HG03108 (cell line): ENCODE measurements around the gene RADIL.

Experiments used
- ATAC-seq: cut with Tn5 transposase; IDR thresholded peaks from one replicate; pipeline ENCODE4 v1.9.1; 2021; ENCODE audit warnings: moderate library complexity; ENCODE audit not compliant: unreplicated experiment

RADIL gene

DNA sequence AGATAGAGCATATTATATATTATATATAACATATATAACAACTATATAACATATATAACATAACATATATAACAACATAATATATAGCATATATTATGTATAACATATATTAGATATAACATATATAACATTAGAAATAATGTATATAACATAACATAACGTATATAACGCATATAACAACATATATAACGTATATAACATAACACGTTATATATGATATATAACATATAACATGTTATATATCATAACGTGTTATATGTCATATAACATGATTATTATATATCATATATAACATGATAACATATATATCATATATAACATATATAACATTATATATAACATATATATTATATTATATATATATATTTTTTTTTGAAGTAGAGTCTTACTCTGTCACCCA is 104.4 kb downstream of the RADIL start:
- ATAC-seq, result no peak

DNA sequence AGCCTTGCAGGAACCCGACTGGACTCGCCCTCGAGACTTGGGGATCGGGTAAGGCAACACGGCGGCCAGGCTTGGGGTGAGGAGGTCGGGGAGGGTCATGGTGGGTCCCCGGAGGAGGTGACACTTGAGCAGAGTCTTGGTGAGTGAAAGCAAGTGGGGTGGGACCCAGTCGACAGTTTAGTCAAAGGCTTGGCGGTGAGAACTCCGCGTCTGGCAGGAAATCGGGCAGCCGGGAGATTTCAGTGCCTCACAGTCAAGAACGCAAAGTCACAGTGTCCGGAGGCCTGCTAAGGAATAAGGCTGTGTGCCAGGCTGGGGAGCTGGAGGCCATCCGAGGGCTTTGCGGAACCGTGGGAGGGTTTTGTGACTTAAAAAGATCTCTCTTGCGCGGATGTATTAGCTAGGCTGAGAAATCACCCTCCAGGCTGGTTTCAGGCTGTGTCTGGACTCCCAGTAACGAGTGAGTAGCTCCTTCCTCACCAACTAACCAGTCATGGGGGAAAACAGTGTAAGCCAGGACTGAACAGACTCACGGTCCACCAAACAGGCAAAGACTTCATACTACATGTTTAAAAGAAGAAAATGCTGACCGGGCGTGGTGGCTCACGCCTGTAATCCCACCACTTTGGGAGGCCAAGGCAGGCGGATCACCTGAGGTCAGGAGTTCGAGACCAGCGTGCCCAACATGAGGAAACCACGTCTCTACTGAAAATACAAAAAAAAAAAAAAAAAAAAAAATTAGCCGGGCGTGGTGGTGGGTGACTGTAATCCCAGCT is 107.5 kb downstream of the RADIL start:
- peak; percentile 11 for ATAC-seq

DNA sequence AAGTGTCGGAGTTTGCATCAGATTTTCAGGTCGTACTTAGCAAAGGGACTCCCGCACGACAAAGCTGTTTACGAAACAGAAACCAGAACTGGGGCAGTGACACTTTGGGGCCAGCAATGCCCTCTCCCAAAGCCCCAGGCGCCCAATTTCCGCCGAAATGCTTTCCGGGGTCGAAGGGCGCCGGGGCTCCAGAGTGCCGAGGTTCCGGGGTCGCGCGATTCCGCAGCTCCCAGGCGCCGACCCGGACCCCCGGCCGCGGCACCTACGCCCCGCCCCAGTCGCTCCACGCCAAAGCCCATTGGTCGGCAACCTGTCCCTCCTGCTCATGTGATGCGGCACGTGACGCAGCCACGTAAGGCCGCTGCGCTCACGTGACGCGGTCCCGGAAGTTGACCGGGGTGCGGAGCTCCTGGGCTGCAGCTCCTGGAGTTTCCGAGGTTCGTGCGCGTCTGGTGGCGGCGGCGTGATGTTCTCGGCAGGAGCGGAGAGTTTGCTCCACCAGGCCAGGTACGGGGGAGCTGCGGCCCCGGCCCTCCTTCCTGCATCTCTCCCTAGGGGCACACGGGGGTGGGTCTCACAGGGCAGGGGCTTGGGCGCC is 108.2 kb downstream of the RADIL start, which contains the start of gene AP5Z1:
Gene AP5Z1 (plus strand): TSS at position 374 of the 598 bp plus-strand sequence. CDS start 93 bp downstream, at position 467.
- ATAC-seq, result peak; percentile 91

DNA sequence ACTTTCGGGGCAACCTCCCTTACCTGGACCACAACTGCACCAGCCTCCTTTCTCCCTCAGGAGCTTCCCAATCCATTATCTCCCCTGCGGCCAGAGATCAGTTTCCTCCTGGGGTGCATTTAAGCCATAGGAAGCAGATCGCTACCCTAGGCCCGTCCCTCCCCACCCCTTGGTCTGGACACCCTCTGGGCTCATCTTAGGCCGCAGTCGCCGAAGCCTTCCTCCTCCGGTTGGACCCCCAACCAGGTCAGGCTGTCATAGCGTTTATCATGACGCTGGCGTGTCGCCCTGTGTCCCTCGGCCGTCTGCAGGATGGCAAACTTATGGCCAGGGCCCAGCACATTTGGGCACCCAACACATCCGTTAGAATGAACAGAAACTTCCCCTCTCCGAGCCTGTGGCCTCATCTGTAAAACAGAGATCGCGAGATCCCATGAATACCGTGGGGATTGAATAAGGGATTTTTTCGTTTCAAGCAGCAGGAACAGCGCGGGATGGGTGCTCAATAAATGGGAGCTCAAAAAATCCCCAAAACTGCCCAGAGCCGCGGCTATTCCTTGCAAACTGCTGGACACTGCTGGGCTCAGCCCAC is 108.8 kb downstream of the RADIL start:
- ATAC-seq, result peak; percentile 31

DNA sequence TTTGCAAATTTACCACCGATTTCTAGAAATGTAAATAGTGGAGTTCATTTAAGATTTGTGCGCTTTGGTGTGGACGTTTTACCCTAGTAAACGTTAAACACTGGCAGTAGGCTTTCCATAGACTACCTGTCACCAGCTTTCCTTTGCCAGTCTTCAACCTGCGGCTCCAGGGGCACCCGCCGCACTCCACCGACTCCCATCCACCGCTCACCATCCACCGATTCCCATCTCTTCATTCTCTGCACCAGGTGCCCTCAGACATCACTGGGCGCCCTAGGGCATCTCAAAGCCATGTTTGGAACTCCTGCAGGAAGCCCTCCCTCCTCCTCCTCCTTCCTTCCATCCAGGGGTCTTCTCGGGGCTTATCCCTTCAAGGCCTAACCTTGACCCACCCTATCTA is 109.5 kb downstream of the RADIL start:
- no peak for ATAC-seq

DNA sequence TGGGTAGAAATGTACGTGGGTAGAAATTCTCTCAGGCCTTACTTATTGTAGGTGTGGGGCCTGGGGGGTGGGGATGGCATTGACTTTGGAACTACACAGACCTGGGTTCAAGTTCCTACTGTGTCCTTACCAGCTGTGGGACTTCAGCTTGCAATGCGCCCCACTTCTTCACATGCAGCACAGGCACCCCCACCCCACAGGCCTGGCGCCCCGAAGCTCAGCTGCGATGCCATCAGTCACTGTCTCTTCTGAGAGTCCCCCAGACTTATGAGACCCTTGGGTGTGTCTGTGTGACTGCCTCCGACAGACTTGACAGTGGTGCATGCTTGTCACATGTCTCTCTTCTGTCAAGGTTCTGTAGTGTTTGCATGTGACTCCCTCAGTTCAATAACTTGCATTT is 111.2 kb downstream of the RADIL start:
- ATAC-seq, result no peak

DNA sequence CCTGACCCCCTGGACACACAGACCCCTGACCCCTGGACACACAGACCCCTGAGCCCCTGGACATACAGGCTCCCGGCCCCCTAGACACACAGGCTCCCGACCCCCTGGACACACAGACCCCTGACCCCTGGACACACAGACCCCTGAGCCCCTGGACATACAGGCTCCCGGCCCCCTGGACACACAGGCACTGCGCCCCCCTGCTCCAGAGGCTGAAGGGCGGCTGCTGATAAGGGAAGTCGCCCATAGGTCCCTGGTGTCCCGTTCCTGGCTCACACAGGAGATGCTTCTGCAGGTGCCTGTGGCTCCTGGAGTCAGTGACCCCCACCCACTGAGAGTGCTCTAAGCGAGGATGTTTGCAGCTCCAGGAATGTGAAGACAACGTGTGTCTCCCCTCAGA is 111.8 kb downstream of the RADIL start:
- no peak for ATAC-seq

DNA sequence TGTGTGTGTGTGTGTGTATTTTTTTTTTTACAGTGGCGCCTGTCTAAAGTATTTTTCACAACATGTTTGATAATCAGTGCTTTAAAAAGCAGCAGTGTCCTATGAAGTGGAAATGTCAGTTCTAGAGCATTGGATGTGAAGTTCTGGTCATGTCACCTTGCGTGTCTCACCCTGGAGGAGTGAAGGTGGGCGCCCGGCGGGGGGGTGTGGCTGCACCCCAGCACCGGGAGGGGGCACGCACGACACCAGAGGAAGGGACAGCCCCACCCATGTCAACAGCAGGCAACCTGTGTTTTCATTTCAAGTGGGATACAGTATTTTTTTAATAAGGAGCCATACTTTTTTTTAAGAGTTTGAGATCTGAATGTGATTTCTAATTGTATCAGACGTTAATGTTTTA is 112.6 kb downstream of the RADIL start:
- no peak for ATAC-seq

DNA sequence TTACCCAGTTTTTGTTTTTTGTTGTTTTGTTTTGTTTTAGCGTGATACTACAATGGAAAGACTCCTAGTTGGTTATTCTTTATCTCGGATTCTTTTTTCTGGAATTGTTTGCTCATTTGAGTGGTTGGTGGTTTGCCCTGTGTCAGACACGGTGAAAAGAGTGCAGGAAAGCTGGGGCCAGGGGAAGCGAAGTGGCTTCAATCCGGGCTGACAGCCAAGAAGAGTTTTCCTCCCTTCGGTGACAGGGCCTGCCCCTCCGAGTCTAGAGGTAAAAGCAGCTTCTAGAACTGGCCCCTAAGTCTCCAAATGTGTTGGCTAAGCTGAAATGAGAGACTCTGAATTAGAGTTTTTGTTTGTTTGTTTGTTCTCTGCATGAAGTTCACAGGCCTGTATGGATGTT is 113.8 kb downstream of the RADIL start:
- no peak for ATAC-seq

DNA sequence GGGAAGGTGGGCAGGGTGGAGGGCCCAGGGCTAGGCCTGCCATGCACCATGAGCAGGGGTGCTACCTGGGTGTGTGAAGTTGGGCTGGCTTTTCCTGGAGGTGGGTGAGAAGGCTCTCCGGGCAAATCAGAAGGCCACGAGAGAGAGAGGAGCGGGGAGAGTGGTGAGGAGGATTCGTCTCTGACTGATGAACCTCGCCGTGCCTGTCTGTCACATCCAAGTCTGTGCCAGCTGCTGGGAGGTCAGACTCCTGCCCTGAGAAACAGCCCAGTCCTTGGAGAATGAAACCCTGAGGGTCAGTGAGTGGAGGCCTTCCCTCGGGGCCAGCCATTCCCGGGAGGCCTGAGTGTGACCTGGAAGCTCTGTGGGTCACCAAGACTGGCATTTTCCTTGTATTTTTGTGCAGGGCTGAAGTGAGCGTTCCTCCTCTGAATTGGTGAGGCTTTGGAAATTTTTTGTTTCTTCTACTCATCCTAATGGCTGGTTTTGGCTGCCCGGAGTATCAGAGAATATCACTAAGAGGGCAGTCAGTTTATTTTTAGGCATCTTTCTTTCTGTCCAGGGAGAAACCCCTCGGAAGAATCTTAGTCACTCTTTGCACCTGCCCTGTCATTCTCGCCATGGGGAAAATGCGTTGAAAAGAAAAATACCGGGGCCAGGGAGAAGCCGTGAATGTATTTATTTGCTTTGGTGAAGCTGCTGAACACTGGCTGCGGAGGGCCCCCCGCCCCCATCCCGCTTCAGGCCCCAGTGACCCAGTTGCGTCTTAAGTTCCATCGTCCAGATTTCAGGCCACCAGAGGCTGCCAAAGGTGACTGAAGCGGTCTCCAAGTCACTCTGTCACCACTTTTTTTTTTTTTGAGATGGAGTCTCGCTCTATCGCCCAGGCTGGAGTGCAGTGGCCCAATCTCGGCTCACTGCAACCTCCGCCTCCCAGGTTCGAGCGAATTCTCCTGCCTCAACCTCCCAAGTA is 114.6 kb downstream of the RADIL start:
- no peak for ATAC-seq

DNA sequence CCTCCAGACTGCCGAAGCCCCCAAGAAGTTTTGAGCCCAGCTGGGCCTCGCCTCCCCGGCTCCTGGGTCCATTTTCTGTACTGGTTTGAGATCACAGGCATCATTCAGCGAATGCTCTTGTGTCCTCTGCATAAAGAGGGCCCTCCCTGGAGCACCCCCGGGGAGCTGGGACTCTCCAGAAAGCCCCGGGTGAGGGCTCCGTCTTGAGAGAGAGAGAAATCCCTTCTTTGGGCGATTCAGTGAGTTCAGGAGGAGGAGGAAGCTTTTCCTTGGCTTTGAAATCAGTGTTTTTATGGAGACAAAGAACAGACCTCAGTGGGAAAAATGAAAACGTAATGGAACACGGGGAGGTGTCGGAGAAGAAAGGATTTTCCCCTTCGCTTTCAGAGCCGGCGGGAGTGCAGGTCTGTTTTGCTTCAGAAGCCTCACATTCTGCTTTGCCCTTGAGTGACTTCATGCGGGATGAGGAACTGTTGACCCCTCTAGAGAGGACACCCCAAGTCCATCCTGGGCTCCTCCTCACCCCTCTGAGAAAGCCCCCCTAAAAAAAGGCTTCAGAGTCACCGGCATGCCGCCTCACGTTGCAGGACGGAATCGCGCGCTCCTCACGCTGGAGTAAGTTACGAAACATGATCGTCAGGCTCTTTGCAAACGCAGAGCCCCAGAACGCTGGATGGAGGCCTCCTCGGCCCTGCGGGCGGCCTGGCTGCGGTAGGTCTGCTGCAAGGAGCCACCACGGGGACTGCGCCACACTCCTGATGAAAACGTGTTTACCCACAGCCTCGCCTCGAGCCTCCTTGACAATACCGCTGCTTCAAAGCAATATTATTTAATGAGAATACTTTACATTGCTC is 116.6 kb downstream of the RADIL start:
- ATAC-seq, result no peak

DNA sequence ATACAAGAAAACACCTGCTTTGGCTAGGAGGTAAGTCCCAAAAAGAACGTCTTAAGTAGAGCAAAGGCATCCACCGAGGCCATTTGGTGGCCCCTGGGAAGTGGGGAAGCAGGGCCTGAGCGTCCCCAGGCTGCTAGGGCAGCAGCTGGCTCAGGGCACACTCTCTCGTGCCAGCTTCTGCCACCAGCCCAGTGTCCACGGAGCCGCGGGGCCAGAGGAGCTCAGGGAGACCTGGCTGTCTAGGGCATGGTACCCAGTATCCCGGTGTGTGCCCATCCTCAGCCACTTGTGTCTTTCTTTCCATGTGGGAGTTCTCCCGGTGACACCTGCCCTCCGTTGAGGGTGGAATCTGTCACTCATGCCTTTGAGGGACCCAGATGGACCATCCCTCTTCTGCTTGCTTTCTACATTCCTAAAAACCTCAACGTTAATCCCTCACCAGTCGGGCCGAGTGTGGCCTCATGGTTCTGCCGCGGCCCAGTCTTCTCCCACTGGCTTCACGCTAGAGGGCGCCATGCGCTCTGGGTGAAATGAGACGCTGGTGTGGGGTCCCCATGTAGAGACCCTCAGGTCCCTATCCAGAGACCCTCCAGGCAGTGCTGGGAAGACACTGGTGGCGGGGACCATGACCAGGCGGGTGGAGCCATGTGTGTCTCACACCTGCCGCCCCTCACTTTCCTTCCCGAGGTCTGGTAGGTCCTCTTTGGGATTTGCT is 117.6 kb downstream of the RADIL start:
- ATAC-seq, result no peak

DNA sequence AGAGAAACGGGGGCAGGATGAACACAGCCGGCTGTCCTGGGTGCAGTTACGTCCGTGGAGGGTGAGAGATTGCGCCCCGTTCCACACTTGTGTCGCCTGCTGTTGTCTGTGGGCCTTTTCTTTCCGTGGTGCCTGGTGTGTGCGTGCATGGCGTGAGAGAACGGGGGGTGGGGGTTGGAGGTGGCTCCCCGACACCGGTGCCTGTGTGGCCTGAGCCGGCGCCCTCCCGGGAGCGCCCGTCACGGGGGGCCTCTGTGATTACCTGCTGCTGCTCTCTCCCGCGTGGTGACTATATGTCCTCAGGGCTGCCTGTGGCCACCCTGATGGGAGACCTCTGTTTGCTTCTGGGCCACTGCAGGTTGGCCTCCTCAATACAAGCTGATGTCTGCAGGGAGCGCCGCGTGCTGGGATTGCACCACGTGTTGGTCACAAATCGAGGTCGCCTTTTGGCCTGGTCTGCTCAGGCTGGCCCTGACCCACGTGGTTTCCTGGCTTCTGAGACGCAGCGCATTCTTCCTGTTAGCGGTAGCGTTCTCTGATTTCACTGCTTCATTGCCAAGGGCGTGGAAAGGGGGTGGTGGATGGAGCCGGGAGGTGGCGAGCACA is 119.0 kb downstream of the RADIL start:
- no peak for ATAC-seq

DNA sequence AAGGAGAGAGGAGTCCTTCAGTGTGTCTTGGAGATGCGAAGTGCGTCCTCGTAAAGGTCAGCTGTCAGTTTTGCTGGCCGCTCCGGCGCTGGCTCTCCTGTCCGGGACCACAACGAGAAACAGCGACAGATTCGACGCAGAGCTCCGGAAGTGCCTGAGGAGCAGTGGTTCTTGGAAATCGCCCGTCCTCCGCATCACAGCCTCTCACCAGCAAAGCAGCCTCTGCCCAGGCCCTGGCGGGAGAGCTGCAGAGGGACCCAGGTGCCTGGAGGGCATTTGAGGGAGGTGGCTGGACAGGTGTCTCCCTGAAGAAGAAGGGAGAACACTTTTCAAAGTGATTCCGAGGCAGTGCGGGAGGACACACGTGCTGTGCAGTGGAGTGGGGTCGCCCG is 119.7 kb downstream of the RADIL start:
- no peak for ATAC-seq

DNA sequence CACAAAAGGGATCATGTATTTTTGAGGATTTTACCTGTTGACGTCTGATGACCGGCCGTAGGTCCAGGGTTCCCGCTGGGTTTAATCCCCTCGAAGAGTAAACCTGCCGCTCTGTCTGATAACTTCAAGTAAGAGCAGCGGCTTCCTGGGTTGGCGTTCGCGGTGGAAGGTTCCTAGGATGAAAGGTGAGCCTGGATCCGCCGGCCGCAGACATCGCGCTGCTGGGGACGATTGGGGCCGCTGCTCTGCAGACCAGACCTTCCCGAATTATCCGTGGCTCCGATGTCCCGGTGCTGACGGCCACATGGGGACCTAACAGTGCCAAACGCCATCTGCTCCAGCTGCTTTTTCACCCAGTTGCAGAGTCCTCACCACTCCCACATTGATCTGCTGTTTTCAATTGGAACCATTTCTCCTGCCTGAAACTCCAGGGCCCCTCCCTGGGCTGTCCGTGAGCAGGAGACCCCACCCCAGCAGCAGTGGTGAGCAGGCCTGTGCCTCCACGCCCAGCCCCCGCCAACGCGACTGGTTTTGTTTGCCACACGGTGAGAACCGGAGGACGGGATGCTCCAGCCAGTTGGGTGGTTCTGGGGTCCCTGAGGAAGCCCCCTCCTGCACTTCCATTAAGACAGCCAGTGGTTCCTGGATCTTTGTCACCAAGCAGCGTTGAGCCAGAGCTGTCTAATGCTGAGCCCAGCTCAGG is 120.3 kb downstream of the RADIL start:
- ATAC-seq, result no peak

DNA sequence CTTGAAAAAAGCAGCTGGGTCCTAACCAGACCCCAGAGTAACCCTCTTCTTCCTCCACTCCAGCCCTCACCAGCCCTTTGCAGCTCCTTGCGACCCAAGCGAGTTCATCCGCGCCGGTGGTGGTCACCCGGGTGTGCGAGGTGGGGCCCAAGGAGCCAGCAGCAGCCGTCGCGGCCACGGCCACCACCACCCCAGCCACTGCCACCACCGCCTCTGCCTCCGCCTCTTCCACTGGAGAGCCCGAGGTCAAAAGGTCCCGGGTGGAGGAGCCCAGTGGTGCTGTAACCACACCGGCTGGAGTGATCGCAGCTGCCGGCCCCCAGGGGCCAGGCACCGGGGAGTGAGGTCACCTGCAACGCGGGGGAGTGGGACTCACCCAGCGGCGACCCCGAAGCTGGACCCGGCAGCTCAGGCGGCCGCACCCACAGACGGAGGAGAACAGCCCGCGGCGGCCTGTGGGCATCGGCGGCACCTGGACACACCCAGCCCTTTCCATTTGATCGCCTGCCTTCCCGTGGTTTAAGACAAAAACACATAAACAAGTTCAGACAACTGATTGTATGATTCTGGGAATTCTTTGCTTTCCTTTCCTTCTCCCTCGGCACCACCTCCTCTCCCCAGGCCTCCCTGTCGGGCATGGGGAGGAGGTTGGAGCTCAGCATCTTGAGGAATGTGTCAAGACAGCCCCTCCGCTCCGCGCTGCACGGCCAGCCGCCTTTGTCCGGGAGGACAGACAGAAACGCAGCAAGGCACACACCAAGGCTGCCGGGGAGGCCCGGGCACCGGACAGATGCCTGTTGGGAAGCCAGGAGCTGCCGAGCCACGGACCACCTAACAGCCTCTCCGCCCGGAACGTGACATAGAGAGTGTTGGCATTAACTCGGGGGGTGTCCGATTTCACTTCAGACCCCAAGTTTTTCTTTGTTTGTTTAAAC is 121.1 kb downstream of the RADIL start:
- no peak for ATAC-seq

DNA sequence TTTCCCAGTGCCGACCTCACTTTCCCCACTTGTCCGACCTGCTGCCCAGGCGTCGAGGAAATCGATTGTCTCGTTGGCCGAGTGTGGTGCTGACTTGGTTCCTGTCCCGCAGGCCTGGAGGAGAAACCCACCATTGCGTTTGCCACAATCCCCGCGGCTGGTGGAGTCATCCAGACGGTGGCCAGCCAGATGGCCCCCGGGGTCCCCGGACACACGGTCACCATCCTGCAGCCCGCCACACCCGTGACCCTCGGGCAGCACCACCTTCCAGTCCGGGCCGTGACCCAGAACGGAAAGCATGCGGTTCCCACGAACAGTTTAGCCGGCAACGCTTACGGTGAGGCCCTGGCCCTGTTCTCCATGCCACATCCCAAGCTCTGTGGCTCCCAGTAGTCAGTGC is 122.6 kb downstream of the RADIL start:
- no peak for ATAC-seq
